K562 (cell line): Measurements from ENCODE around the gene RHOBTB3. TPM values are rescaled to one million over a fixed set of nuclear protein-coding genes. Genes with fewer than 3 reads are reported as not detected.

Experiments used
- ATAC-seq: fragments of 200-7000 bp; cut with Tn5 transposase; 3 replicates; pipeline ENCODE4 v1.9.1; 2020; ENCODE audit warnings: moderate library complexity
- BruUV-seq: library from RNA; stranded (reverse); fragments of 400-500 nt; replicated peaks from 2 replicates; lab custom pipeline; 2021; lab: Mats Ljungman, UMichigan
- CTCF ChIA-PET: fragments of 300-600 bp; formaldehyde crosslinking; extraction: SDS; loops from one replicate; lab custom pipeline; 2021; ENCODE audit warnings: low intra/inter-chr PET ratio; lab: Yijun Ruan, JAX
- POLR2A ChIA-PET: fragments of 300-600, 350-650 bp; sonication (Branson Sonifier 250); formaldehyde crosslinking; extraction: SDS; loops from one replicate; lab custom pipeline; 2021; ENCODE audit warnings: antibody characterized with exemption, inconsistent platforms; lab: Yijun Ruan, JAX
- DNase-seq, 4 experiments: peaks; one replicate each; pipeline versions ENCODE4 v3.0.0 to v3.0.0-alpha.2; 2011 to 2018; ENCODE audit warnings: low spot score in 3 of 4, mixed read lengths in 3 of 4; ENCODE audit errors: extremely low read depth in 1 of 4
- FAIRE-seq: peaks from 2 replicates; lab custom pipeline; 2011; peaks lifted over from hg19 to GRCh38; lab: Jason Lieb, UNC
- H2AFZ ChIP-seq: 2 replicates; pipeline ENCODE4 v1.6.0; 2011; ENCODE audit warnings: low read depth, low read length, control low read depth, inconsistent platforms
- H3K27ac ChIP-seq: fragments of 200-600 bp; 3 replicates; pipeline ENCODE4 v1.8.0; 2011; ENCODE audit warnings: low read depth, mild to moderate bottlenecking, control low read depth, inconsistent platforms, low read length, moderate library complexity, mixed read lengths; ENCODE audit errors: extremely low read depth
- H3K27me3 ChIP-seq, 2 experiments: fragments of 300-600 bp in 1 of 2; 2 replicates in 1 of 2; 3 replicates in 1 of 2; pipeline versions ENCODE4 v1.6.0 to v1.8.0; 2011; ENCODE audit warnings: inconsistent platforms in 2 of 2, low read length in 2 of 2, mild to moderate bottlenecking in 1 of 2, mixed read lengths in 1 of 2, moderate library complexity in 1 of 2; ENCODE audit not compliant: control insufficient read depth in 2 of 2, insufficient read depth in 2 of 2
- H3K36me3 ChIP-seq: fragments of 300-600 bp; 3 replicates; pipeline ENCODE4 v1.8.0; 2011; ENCODE audit warnings: mild to moderate bottlenecking, low read length, inconsistent platforms; ENCODE audit not compliant: control insufficient read depth, insufficient read depth
- H3K4me1 ChIP-seq, 2 experiments: fragments of 200-600 bp in 1 of 2; replicated peaks in 1 of 2; 2 replicates in 1 of 2; 3 replicates in 1 of 2; pipeline versions ENCODE4 v1.5.1 to v1.8.0; 2011; ENCODE audit warnings: inconsistent platforms in 2 of 2, low read length in 2 of 2, mild to moderate bottlenecking in 1 of 2, mixed read lengths in 1 of 2, moderate library complexity in 1 of 2; ENCODE audit not compliant: control insufficient read depth in 2 of 2, insufficient read depth in 2 of 2
- H3K4me2 ChIP-seq: 2 replicates; pipeline ENCODE4 v1.6.1; 2011; ENCODE audit warnings: low read length, control low read depth, inconsistent platforms, mixed read lengths; ENCODE audit not compliant: insufficient read depth
- H3K4me3 ChIP-seq: fragments of 200-600 bp; sonication (generic), shearing (Covaris generic); 2 replicates; pipeline ENCODE4 v1.5.1; 2016; ENCODE audit warnings: control low read depth, inconsistent platforms
- H3K79me2 ChIP-seq: fragments of 200-600 bp; 3 replicates; pipeline ENCODE4 v1.8.0; 2011; ENCODE audit warnings: low read length, inconsistent platforms; ENCODE audit not compliant: control insufficient read depth, insufficient read depth
- H3K9ac ChIP-seq, 2 experiments: 2 replicates each; pipeline versions ENCODE4 v1.6.0 to v1.6.1; 2011; ENCODE audit warnings: low read depth in 2 of 2, low read length in 2 of 2, control low read depth in 1 of 2, inconsistent platforms in 1 of 2, mild to moderate bottlenecking in 1 of 2, mixed read lengths in 1 of 2; ENCODE audit not compliant: insufficient read depth in 1 of 2
- H3K9me1 ChIP-seq: one replicate; pipeline ENCODE4 v1.6.0; 2011; ENCODE audit warnings: inconsistent platforms, mild to moderate bottlenecking, low read length, moderate library complexity; ENCODE audit not compliant: control insufficient read depth, insufficient read depth
- H3K9me3 ChIP-seq: replicated peaks from 2 replicates; pipeline ENCODE4 v1.5.1; 2011; ENCODE audit warnings: low read depth, low read length, inconsistent platforms; ENCODE audit not compliant: control insufficient read depth, insufficient read depth
- H4K20me1 ChIP-seq: replicated peaks from 2 replicates; pipeline ENCODE4 v1.6.1; 2011; ENCODE audit warnings: low read length, inconsistent platforms, mixed read lengths; ENCODE audit not compliant: control insufficient read depth, insufficient read depth
- ASH1L ChIP-seq: fragments of 450-650 bp; IDR thresholded peaks from 2 replicates; pipeline ENCODE4 v1.6.1; 2018; ENCODE audit warnings: borderline replicate concordance, mild to moderate bottlenecking, low read depth; ENCODE audit not compliant: partially characterized antibody
- EP300 ChIP-seq: IDR thresholded peaks from 2 replicates; pipeline ENCODE4 v1.6.1; 2012; ENCODE audit warnings: low read length, improper control_type of control experiment
- MTA1 ChIP-seq: fragments of 450-650 bp; IDR thresholded peaks from 2 replicates; pipeline ENCODE4 v1.6.1; 2017; ENCODE audit warnings: borderline replicate concordance
- MYC ChIP-seq, 2 experiments: fragments of 250-450 bp in 1 of 2; sonication (Bioruptor Pico) in 1 of 2; IDR thresholded peaks; 2 replicates each; pipeline versions ENCODE4 v1.5.1 to v1.6.1; 2012 to 2021; ENCODE audit warnings: low read depth in 2 of 2, borderline replicate concordance in 1 of 2, improper control_type of control experiment in 1 of 2, low read length in 1 of 2, mild to moderate bottlenecking in 1 of 2, moderate library complexity in 1 of 2
- NCOA1 ChIP-seq: fragments of 450-650 bp; IDR thresholded peaks from 2 replicates; pipeline ENCODE4 v1.6.1; 2016; ENCODE audit warnings: low read depth
- PHF20 ChIP-seq: fragments of 450-650 bp; IDR thresholded peaks from 2 replicates; pipeline ENCODE4 v1.6.1; 2018; ENCODE audit not compliant: partially characterized antibody
- PHTF2 ChIP-seq: fragments of 250-450 bp; sonication (Bioruptor Pico); IDR thresholded peaks from 2 replicates; pipeline ENCODE4 v1.5.0; 2021; ENCODE audit warnings: mild to moderate bottlenecking
- RCOR1 ChIP-seq, 2 experiments: IDR thresholded peaks; 2 replicates each; pipeline ENCODE4 v1.6.1; 2012; ENCODE audit warnings: low read depth in 2 of 2, low read length in 2 of 2, borderline replicate concordance in 1 of 2, improper control_type of control experiment in 1 of 2
- YY1 ChIP-seq, 3 experiments: IDR thresholded peaks; 2 replicates each; pipeline ENCODE4 v1.6.1; 2011; ENCODE audit warnings: low read length in 2 of 3, mild to moderate bottlenecking in 2 of 3, moderate library complexity in 2 of 3, borderline replicate concordance in 1 of 3, control low read depth in 1 of 3, low read depth in 1 of 3; ENCODE audit not compliant: insufficient read depth in 3 of 3, insufficient replicate concordance in 2 of 3, control insufficient read depth in 1 of 3, insufficient read length in 1 of 3; ENCODE audit errors: extremely low read depth in 1 of 3
- ZSCAN29 ChIP-seq: fragments of 450-650 bp; IDR thresholded peaks from 2 replicates; pipeline ENCODE4 v1.6.1; 2017
- WGBS: fragments of 100-300 bp; shearing (Covaris generic); methylation state at CpG from one replicate; pipeline ENCODE4 v1.1.6; 2016; ENCODE audit warnings: low coverage, mixed read lengths; ENCODE audit not compliant: insufficient coverage; ENCODE audit errors: missing lambda C conversion rate; 5-methylcytosine and 5-hydroxymethylcytosine counted together
- in situ Hi-C: fragments of 300-500 bp; cut with MboI; formaldehyde crosslinking; loops from 4 replicates; pipeline ENCODE4 v1.15.0; 2018; ENCODE audit warnings: inconsistent platforms, mixed read lengths
- intact Hi-C: fragments of 100-400 bp; cut with micrococcal nuclease; formaldehyde crosslinking; loops from 2 replicates; pipeline ENCODE4 v1.14.2; 2022
- polyA plus RNA-seq, 8 experiments: library from polyadenylated mRNA; depleted of rRNA in 4 of 8; stranded (reverse) in 5 of 8; unstranded in 3 of 8; fragments of >200 nt; fragmentation: Nextera tagmentation in 2 of 8; fragmentation: Illumina TruSeq in 1 of 8; extraction: Ambion mirVana in 2 of 8; extraction: Trizol in 1 of 8; gene quantifications; 2 replicates each; pipeline versions ENCODE4 v1.2.1 to v1.2.3, GENCODE V29; 2011 to 2014; ENCODE audit warnings: inconsistent platforms in 1 of 8, missing spikeins in 1 of 8
- total RNA-seq, 7 experiments: library from RNA; depleted of rRNA in 6 of 7; stranded (reverse); fragments of >200 nt in 6 of 7; fragmentation: Illumina TruSeq in 2 of 7; extraction: Trizol in 2 of 7; gene quantifications; 2 replicates each; pipeline versions ENCODE4 v1.2.1 to v1.2.3, GENCODE V29; 2011 to 2021; ENCODE audit warnings: low replicate concordance in 1 of 7
- TF ChIP-seq, protein P1 (sequence below): sonication (generic); IDR thresholded peaks from 2 replicates; pipeline ENCODE4 v1.6.1; 2016
- TF ChIP-seq, protein P2 (sequence below), 2 experiments: fragments of 450-650 bp; IDR thresholded peaks; 2 replicates each; pipeline ENCODE4 v1.6.1; 2016
- TF ChIP-seq, protein P3 (sequence below), 2 experiments: IDR thresholded peaks in 1 of 2; conservative IDR thresholded peaks in 1 of 2; 2 replicates each; pipeline ENCODE4 v1.6.1; 2016; ENCODE audit warnings: low read depth in 2 of 2, mild to moderate bottlenecking in 1 of 2, missing compliant biosample characterization in 1 of 2, missing genetic modification characterization in 1 of 2, moderate library complexity in 1 of 2

The RHOBTB3 gene
- total and polyA plus RNA-seq, 9 of the 15 experiments (the other 6 are each of a cell fraction or from before 2014, with no cell fraction given): 39.7 to 143 (median 115) TPM

DNA sequence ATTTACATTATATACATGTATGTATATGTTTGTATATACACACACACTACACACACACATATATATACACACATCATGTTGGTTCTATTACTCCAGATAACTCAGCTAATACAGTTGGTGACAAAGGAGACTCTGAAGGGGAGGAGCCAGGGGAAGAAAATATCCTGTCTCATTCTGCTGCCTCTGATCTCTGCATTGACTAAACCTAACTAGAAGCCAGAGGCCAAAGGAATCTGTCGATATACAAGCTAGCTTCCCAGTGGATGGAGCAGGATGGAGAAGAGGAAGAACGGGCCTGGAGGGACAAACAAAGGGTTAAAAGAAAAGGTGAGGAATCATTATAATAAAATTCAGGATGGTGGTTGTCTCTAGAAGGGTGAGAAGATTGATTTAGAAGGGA is 13.7 kb upstream of the RHOBTB3 start:
- no peak for FAIRE-seq
- Histone ChIP-seq H3K79me2 (peaks cover 4% of the 10 kb centered on the region; the same call in 2 of the 3 replicates), H3K9ac (0 out of 4 replicates have a peak overlapping the region, but pooled peaks of 1 of the 2 experiments have one; percentile 6), H3K9me3 (no peaks in the 10 kb centered on the region), H3K4me3 (no peak overlapping the region), H3K36me3 (no peaks in the 10 kb centered on the region), H4K20me1 (no peaks in the 10 kb centered on the region), H3K27ac (peak overlapping the region; percentile 27; the same call in 2 of the 3 replicates), H3K4me2 (no peak overlapping the region), H3K4me1 (peaks cover 23 to 64% of the 10 kb centered on the region in 2 experiments), H3K27me3 (no peaks in the 10 kb centered on the region), H2AFZ (peak overlapping the region; percentile 46; the same call in 1 of the 2 replicates), H3K9me1 (no peaks in the 10 kb centered on the region)
- TF ChIP-seq NCOA1 (no peak), RCOR1 (IDR thresholded peaks at IDR 0.05; ENCODE audit: borderline replicate concordance in 1 of 2, low read depth in 2 of 2, low read length in 2 of 2) (0 out of 4 replicates have a peak, but pooled peaks of 1 of the 2 experiments have one; percentile 12), YY1 (IDR thresholded peaks at IDR 0.05; ENCODE audit: borderline replicate concordance in 1 of 3, control insufficient read depth in 1 of 3, extremely low read depth in 1 of 3, insufficient read depth in 3 of 3, insufficient read length in 1 of 3, insufficient replicate concordance in 2 of 3, low read depth in 1 of 3, low read length in 2 of 3) (no peak), PHTF2 (CRISPR knock-in tag) (no peak), ASH1L (no peak), EP300 (0 out of 2 replicates have a peak, but pooled peaks have one; percentile 6), MTA1 (no peak), MYC (IDR thresholded peaks at IDR 0.05; ENCODE audit: low read depth, low read length) (0 out of 2 replicates have a peak, but pooled peaks have one; percentile 27), MYC (CRISPR knock-in tag; IDR thresholded peaks at IDR 0.05; ENCODE audit: borderline replicate concordance, low read depth) (no peak), ZSCAN29 (no peak), PHF20 (no peak)
- TF ChIP-seq, protein P1, sequence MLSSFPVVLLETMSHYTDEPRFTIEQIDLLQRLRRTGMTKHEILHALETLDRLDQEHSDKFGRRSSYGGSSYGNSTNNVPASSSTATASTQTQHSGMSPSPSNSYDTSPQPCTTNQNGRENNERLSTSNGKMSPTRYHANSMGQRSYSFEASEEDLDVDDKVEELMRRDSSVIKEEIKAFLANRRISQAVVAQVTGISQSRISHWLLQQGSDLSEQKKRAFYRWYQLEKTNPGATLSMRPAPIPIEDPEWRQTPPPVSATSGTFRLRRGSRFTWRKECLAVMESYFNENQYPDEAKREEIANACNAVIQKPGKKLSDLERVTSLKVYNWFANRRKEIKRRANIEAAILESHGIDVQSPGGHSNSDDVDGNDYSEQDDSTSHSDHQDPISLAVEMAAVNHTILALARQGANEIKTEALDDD: peak; percentile 69
- TF ChIP-seq, protein P2, sequence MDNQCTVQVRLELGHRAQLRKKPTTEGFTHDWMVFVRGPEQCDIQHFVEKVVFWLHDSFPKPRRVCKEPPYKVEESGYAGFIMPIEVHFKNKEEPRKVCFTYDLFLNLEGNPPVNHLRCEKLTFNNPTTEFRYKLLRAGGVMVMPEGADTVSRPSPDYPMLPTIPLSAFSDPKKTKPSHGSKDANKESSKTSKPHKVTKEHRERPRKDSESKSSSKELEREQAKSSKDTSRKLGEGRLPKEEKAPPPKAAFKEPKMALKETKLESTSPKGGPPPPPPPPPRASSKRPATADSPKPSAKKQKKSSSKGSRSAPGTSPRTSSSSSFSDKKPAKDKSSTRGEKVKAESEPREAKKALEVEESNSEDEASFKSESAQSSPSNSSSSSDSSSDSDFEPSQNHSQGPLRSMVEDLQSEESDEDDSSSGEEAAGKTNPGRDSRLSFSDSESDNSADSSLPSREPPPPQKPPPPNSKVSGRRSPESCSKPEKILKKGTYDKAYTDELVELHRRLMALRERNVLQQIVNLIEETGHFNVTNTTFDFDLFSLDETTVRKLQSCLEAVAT (IDR thresholded peaks at IDR 0.05): no peak
- TF ChIP-seq, protein P3, sequence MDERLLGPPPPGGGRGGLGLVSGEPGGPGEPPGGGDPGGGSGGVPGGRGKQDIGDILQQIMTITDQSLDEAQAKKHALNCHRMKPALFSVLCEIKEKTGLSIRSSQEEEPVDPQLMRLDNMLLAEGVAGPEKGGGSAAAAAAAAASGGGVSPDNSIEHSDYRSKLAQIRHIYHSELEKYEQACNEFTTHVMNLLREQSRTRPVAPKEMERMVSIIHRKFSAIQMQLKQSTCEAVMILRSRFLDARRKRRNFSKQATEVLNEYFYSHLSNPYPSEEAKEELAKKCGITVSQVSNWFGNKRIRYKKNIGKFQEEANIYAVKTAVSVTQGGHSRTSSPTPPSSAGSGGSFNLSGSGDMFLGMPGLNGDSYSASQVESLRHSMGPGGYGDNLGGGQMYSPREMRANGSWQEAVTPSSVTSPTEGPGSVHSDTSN (CRISPR knock-in tag; IDR thresholded peaks at IDR 0.05; ENCODE audit: low read depth): no peak
- TF ChIP-seq, protein P3 (tag; conservative IDR thresholded peaks at IDR 0.05; ENCODE audit: low read depth): no peak
- POLR2A ChIA-PET: interaction anchor here (1.1 to 1.5 kb wide), 4 partner anchors 14 to 71 kb away, joined by 3 to 9 read pairs (median 4); partner anchors contain the start of genes RFESD and RHOBTB3
- BruUV-seq: no TSS peak
- CTCF ChIA-PET: no interaction called here
- peak in 1 of 4 experiments; percentile 55 for DNase-seq
- in situ Hi-C loops (no loop called here), intact Hi-C loops (loop anchor here (10.0 kb wide), 1 partner anchor 1217 kb away; the partner anchor contains the start of gene LNPEP)
- ATAC-seq: peak; percentile 43
- WGBS: 15% methylated on average over 2 of the region's 2 CpGs
